Measurements from ENCODE around the gene CTNNBIP1.

CTNNBIP1 gene

GRCh38 chr1:9870572-9870971 lies 39.5 kb downstream of the CTNNBIP1 start:
- H3K4me3 ChIP-seq (ENCODE audit: low read depth in 1 of 2, low read length in 2 of 2) = no peak overlapping the region
- H3K4me1 ChIP-seq (ENCODE audit: control insufficient read depth in 1 of 2, insufficient read depth in 2 of 2, low read length in 2 of 2) = peaks cover 29 to 38% of the 10 kb centered on the region in 2 donors
- H3K27me3 ChIP-seq (ENCODE audit: control insufficient read depth in 1 of 2, insufficient read depth in 2 of 2, low read length in 2 of 2) = no peaks in the 10 kb centered on the region
- H3K9ac ChIP-seq (ENCODE audit: low read depth in 1 of 2, low read length in 2 of 2) = no peak overlapping the region
- H3K27ac ChIP-seq (ENCODE audit: low read depth, low read length) = no peak overlapping the region
- peaks cover 3 to 11% of the 10 kb centered on the region in 2 donors for H3K36me3 ChIP-seq (ENCODE audit: control insufficient read depth in 1 of 2, insufficient read depth in 2 of 2, low read length in 2 of 2)
- no peaks in the 10 kb centered on the region for H3K9me3 ChIP-seq (ENCODE audit: control insufficient read depth in 1 of 2, low read length in 2 of 2)

GRCh38 chr1:9869831-9870251 lies 40.2 kb downstream of the CTNNBIP1 start:
- Histone ChIP-seq H3K9me3 (ENCODE audit: control insufficient read depth in 1 of 2, low read length in 2 of 2) (no peaks in the 10 kb centered on the region), H3K4me3 (ENCODE audit: low read depth in 1 of 2, low read length in 2 of 2) (no peak overlapping the region), H3K27me3 (ENCODE audit: control insufficient read depth in 1 of 2, insufficient read depth in 2 of 2, low read length in 2 of 2) (no peaks in the 10 kb centered on the region), H3K27ac (ENCODE audit: low read depth, low read length) (no peak overlapping the region), H3K9ac (ENCODE audit: low read depth in 1 of 2, low read length in 2 of 2) (no peak overlapping the region), H3K36me3 (ENCODE audit: control insufficient read depth in 1 of 2, insufficient read depth in 2 of 2, low read length in 2 of 2) (peaks cover 3 to 11% of the 10 kb centered on the region in 2 donors), H3K4me1 (ENCODE audit: control insufficient read depth in 1 of 2, insufficient read depth in 2 of 2, low read length in 2 of 2) (peaks cover 24 to 34% of the 10 kb centered on the region in 2 donors)

- no peaks in the 10 kb centered on the region for H3K27me3 ChIP-seq (ENCODE audit: control insufficient read depth in 1 of 2, insufficient read depth in 2 of 2, low read length in 2 of 2)
These were observed 41.9 kb downstream of the CTNNBIP1 start for GRCh38 chr1:9868244-9868590.

GRCh38 chr1:9867408-9868243 lies 42.4 kb downstream of the CTNNBIP1 start:
- Histone ChIP-seq H3K27me3 (ENCODE audit: control insufficient read depth in 1 of 2, insufficient read depth in 2 of 2, low read length in 2 of 2) (no peaks in the 10 kb centered on the region), H3K36me3 (ENCODE audit: control insufficient read depth in 1 of 2, insufficient read depth in 2 of 2, low read length in 2 of 2) (peaks cover 6 to 19% of the 10 kb centered on the region in 2 donors), H3K27ac (ENCODE audit: low read depth, low read length) (no peak overlapping the region), H3K4me1 (ENCODE audit: control insufficient read depth in 1 of 2, insufficient read depth in 2 of 2, low read length in 2 of 2) (peaks cover 8 to 12% of the 10 kb centered on the region in 2 donors), H3K4me3 (ENCODE audit: low read depth in 1 of 2, low read length in 2 of 2) (no peak overlapping the region), H3K9ac (ENCODE audit: low read depth in 1 of 2, low read length in 2 of 2) (no peak overlapping the region), H3K9me3 (ENCODE audit: control insufficient read depth in 1 of 2, low read length in 2 of 2) (no peaks in the 10 kb centered on the region)

More at GRCh38 chr1:9868244-9868590, 41.9 kb downstream of the CTNNBIP1 start:
- no peaks in the 10 kb centered on the region for H3K9me3 ChIP-seq (ENCODE audit: control insufficient read depth in 1 of 2, low read length in 2 of 2)
- no peak overlapping the region for H3K9ac ChIP-seq (ENCODE audit: low read depth in 1 of 2, low read length in 2 of 2)
- H3K27ac ChIP-seq (ENCODE audit: low read depth, low read length) = no peak overlapping the region
- no peak overlapping the region for H3K4me3 ChIP-seq (ENCODE audit: low read depth in 1 of 2, low read length in 2 of 2)
- peaks cover 6 to 15% of the 10 kb centered on the region in 2 donors for H3K36me3 ChIP-seq (ENCODE audit: control insufficient read depth in 1 of 2, insufficient read depth in 2 of 2, low read length in 2 of 2)
- peaks cover 14 to 18% of the 10 kb centered on the region in 2 donors for H3K4me1 ChIP-seq (ENCODE audit: control insufficient read depth in 1 of 2, insufficient read depth in 2 of 2, low read length in 2 of 2)

GRCh38 chr1:9866836-9867235 lies 43.2 kb downstream of the CTNNBIP1 start:
- no peak overlapping the region for H3K9ac ChIP-seq (ENCODE audit: low read depth in 1 of 2, low read length in 2 of 2)
- H3K9me3 ChIP-seq (ENCODE audit: control insufficient read depth in 1 of 2, low read length in 2 of 2) = no peaks in the 10 kb centered on the region
- H3K27ac ChIP-seq (ENCODE audit: low read depth, low read length) = no peak overlapping the region
- H3K27me3 ChIP-seq (ENCODE audit: control insufficient read depth in 1 of 2, insufficient read depth in 2 of 2, low read length in 2 of 2) = no peaks in the 10 kb centered on the region
- H3K36me3 ChIP-seq (ENCODE audit: control insufficient read depth in 1 of 2, insufficient read depth in 2 of 2, low read length in 2 of 2) = peaks cover 6 to 23% of the 10 kb centered on the region in 2 donors
- no peak overlapping the region for H3K4me3 ChIP-seq (ENCODE audit: low read depth in 1 of 2, low read length in 2 of 2)
- peaks cover under 1 to 4% of the 10 kb centered on the region in 2 donors for H3K4me1 ChIP-seq (ENCODE audit: control insufficient read depth in 1 of 2, insufficient read depth in 2 of 2, low read length in 2 of 2)

- Histone ChIP-seq H3K9ac (ENCODE audit: low read depth in 1 of 2, low read length in 2 of 2) (no peak overlapping the region), H3K27ac (ENCODE audit: low read depth, low read length) (no peak overlapping the region), H3K36me3 (ENCODE audit: control insufficient read depth in 1 of 2, insufficient read depth in 2 of 2, low read length in 2 of 2) (peaks cover 6 to 24% of the 10 kb centered on the region in 2 donors), H3K9me3 (ENCODE audit: control insufficient read depth in 1 of 2, low read length in 2 of 2) (no peaks in the 10 kb centered on the region), H3K27me3 (ENCODE audit: control insufficient read depth in 1 of 2, insufficient read depth in 2 of 2, low read length in 2 of 2) (no peaks in the 10 kb centered on the region), H3K4me3 (ENCODE audit: low read depth in 1 of 2, low read length in 2 of 2) (no peak overlapping the region), H3K4me1 (ENCODE audit: control insufficient read depth in 1 of 2, insufficient read depth in 2 of 2, low read length in 2 of 2) (peaks cover 0 to 4% of the 10 kb centered on the region in 2 donors)
These were observed 44.3 kb downstream of the CTNNBIP1 start for GRCh38 chr1:9865724-9866123.

- no peaks in the 10 kb centered on the region for H3K9me3 ChIP-seq (ENCODE audit: control insufficient read depth in 1 of 2, low read length in 2 of 2)
- no peak overlapping the region for H3K9ac ChIP-seq (ENCODE audit: low read depth in 1 of 2, low read length in 2 of 2)
- no peak overlapping the region for H3K4me3 ChIP-seq (ENCODE audit: low read depth in 1 of 2, low read length in 2 of 2)
- no peaks in the 10 kb centered on the region for H3K4me1 ChIP-seq (ENCODE audit: control insufficient read depth in 1 of 2, insufficient read depth in 2 of 2, low read length in 2 of 2)
- no peak overlapping the region for H3K27ac ChIP-seq (ENCODE audit: low read depth, low read length)
- no peaks in the 10 kb centered on the region for H3K27me3 ChIP-seq (ENCODE audit: control insufficient read depth in 1 of 2, insufficient read depth in 2 of 2, low read length in 2 of 2)
- peaks cover 10 to 22% of the 10 kb centered on the region in 2 donors for H3K36me3 ChIP-seq (ENCODE audit: control insufficient read depth in 1 of 2, insufficient read depth in 2 of 2, low read length in 2 of 2)
These were observed 46.7 kb downstream of the CTNNBIP1 start for GRCh38 chr1:9863371-9863770.

GRCh38 chr1:9861360-9861759 lies 48.7 kb downstream of the CTNNBIP1 start:
- Histone ChIP-seq H3K9ac (ENCODE audit: low read depth in 1 of 2, low read length in 2 of 2) (no peak overlapping the region), H3K36me3 (ENCODE audit: control insufficient read depth in 1 of 2, insufficient read depth in 2 of 2, low read length in 2 of 2) (peaks cover 7 to 24% of the 10 kb centered on the region in 2 donors)

GRCh38 chr1:9860887-9861286 lies 49.2 kb downstream of the CTNNBIP1 start:
- H3K27ac ChIP-seq (ENCODE audit: low read depth, low read length) = no peak overlapping the region
- H3K4me1 ChIP-seq (ENCODE audit: control insufficient read depth in 1 of 2, insufficient read depth in 2 of 2, low read length in 2 of 2) = no peaks in the 10 kb centered on the region
- peaks cover 7 to 24% of the 10 kb centered on the region in 2 donors for H3K36me3 ChIP-seq (ENCODE audit: control insufficient read depth in 1 of 2, insufficient read depth in 2 of 2, low read length in 2 of 2)
- H3K4me3 ChIP-seq (ENCODE audit: low read depth in 1 of 2, low read length in 2 of 2) = no peak overlapping the region
- H3K9ac ChIP-seq (ENCODE audit: low read depth in 1 of 2, low read length in 2 of 2) = no peak overlapping the region
- no peaks in the 10 kb centered on the region for H3K9me3 ChIP-seq (ENCODE audit: control insufficient read depth in 1 of 2, low read length in 2 of 2)
- H3K27me3 ChIP-seq (ENCODE audit: control insufficient read depth in 1 of 2, insufficient read depth in 2 of 2, low read length in 2 of 2) = no peaks in the 10 kb centered on the region

More at GRCh38 chr1:9861360-9861759, 48.7 kb downstream of the CTNNBIP1 start:
- Histone ChIP-seq H3K9me3 (ENCODE audit: control insufficient read depth in 1 of 2, low read length in 2 of 2) (no peaks in the 10 kb centered on the region), H3K27me3 (ENCODE audit: control insufficient read depth in 1 of 2, insufficient read depth in 2 of 2, low read length in 2 of 2) (no peaks in the 10 kb centered on the region), H3K4me1 (ENCODE audit: control insufficient read depth in 1 of 2, insufficient read depth in 2 of 2, low read length in 2 of 2) (no peaks in the 10 kb centered on the region), H3K27ac (ENCODE audit: low read depth, low read length) (no peak overlapping the region), H3K4me3 (ENCODE audit: low read depth in 1 of 2, low read length in 2 of 2) (no peak overlapping the region)

- no peak overlapping the region for H3K9ac ChIP-seq (ENCODE audit: low read depth in 1 of 2, low read length in 2 of 2)
- H3K27ac ChIP-seq (ENCODE audit: low read depth, low read length) = no peak overlapping the region
- no peaks in the 10 kb centered on the region for H3K9me3 ChIP-seq (ENCODE audit: control insufficient read depth in 1 of 2, low read length in 2 of 2)
- H3K4me3 ChIP-seq (ENCODE audit: low read depth in 1 of 2, low read length in 2 of 2) = no peak overlapping the region
- peaks cover 7 to 26% of the 10 kb centered on the region in 2 donors for H3K36me3 ChIP-seq (ENCODE audit: control insufficient read depth in 1 of 2, insufficient read depth in 2 of 2, low read length in 2 of 2)
- H3K27me3 ChIP-seq (ENCODE audit: control insufficient read depth in 1 of 2, insufficient read depth in 2 of 2, low read length in 2 of 2) = no peaks in the 10 kb centered on the region
- no peaks in the 10 kb centered on the region for H3K4me1 ChIP-seq (ENCODE audit: control insufficient read depth in 1 of 2, insufficient read depth in 2 of 2, low read length in 2 of 2)
These were observed 50.6 kb downstream of the CTNNBIP1 start for GRCh38 chr1:9859281-9860014.

Measured in duodenal mucosa (tissue), 2 donors.